GM23338 (cell line): ENCODE measurements around the gene ANKRD11. TPM values are rescaled to one million over a fixed set of nuclear protein-coding genes. Genes with fewer than 3 reads are reported as not detected.

Experiments
- ATAC-seq: fragments of 200-7000 bp; cut with Tn5 transposase; 3 replicates; pipeline ENCODE4 v1.9.1; 2020
- DNase-seq: peaks from one replicate; pipeline ENCODE4 v3.0.0-alpha.2; 2015; ENCODE audit warnings: low spot score
- H2AFZ ChIP-seq: fragments of 200-600 bp; sonication (generic); 2 replicates; pipeline ENCODE4 v1.8.0; 2016; ENCODE audit warnings: antibody characterized with exemption, mild to moderate bottlenecking, moderate library complexity
- H3F3A ChIP-seq: fragments of 200-600 bp; sonication (generic); replicated peaks from 2 replicates; pipeline ENCODE4 v1.8.0; 2017; ENCODE audit warnings: antibody characterized with exemption, mixed run types, low read depth
- H3K27ac ChIP-seq: fragments of 200-600 bp; sonication (generic); 2 replicates; pipeline ENCODE4 v1.6.1; 2016; ENCODE audit warnings: low read depth
- H3K27me3 ChIP-seq: fragments of 200-600 bp; sonication (generic); 2 replicates; pipeline ENCODE4 v1.8.0; 2016; ENCODE audit warnings: mild to moderate bottlenecking, mixed run types, moderate library complexity; ENCODE audit not compliant: insufficient read depth
- H3K36me3 ChIP-seq: fragments of 200-600 bp; sonication (generic); 2 replicates; pipeline ENCODE4 v1.8.0; 2016; ENCODE audit warnings: mild to moderate bottlenecking; ENCODE audit not compliant: insufficient read depth
- H3K4me1 ChIP-seq: fragments of 200-600 bp; sonication (generic); 2 replicates; pipeline ENCODE4 v1.8.0; 2016; ENCODE audit warnings: mild to moderate bottlenecking, moderate library complexity; ENCODE audit not compliant: insufficient read depth
- H3K4me2 ChIP-seq: fragments of 200-600 bp; sonication (generic); 2 replicates; pipeline ENCODE4 v1.7.1; 2017; ENCODE audit warnings: mixed run types
- H3K4me3 ChIP-seq: fragments of 200-600 bp; sonication (generic); 2 replicates; pipeline ENCODE4 v1.6.1; 2016; ENCODE audit warnings: mixed run types
- H3K79me2 ChIP-seq: fragments of 200-600 bp; sonication (generic); replicated peaks from 2 replicates; pipeline ENCODE4 v1.8.0; 2017; ENCODE audit warnings: mild to moderate bottlenecking; ENCODE audit not compliant: insufficient read depth
- H3K9me2 ChIP-seq: fragments of 200-600 bp; sonication (generic); 2 replicates; pipeline ENCODE4 v1.8.0; 2017; ENCODE audit not compliant: insufficient read depth
- H4K20me1 ChIP-seq: fragments of 200-600 bp; sonication (generic); replicated peaks from 2 replicates; pipeline ENCODE4 v1.8.0; 2017; ENCODE audit warnings: mild to moderate bottlenecking; ENCODE audit not compliant: insufficient read depth
- H3K27ac Mint-ChIP-seq: 2 replicates; pipeline ENCODE4 v1.8.0; 2020; ENCODE audit warnings: inconsistent platforms, mild to moderate bottlenecking, moderate library complexity, mixed read lengths
- H3K27me3 Mint-ChIP-seq: 3 replicates; pipeline ENCODE4 v1.8.0; 2022; ENCODE audit warnings: low read depth, mild to moderate bottlenecking, moderate library complexity, mixed read lengths, inconsistent platforms; ENCODE audit not compliant: insufficient read depth, poor library complexity
- H3K36me3 Mint-ChIP-seq: 3 replicates; pipeline ENCODE4 v1.8.0; 2021; ENCODE audit warnings: low read depth, mild to moderate bottlenecking, inconsistent platforms, moderate library complexity, mixed read lengths
- H3K4me1 Mint-ChIP-seq: 3 replicates; pipeline ENCODE4 v1.8.0; 2020; ENCODE audit warnings: mild to moderate bottlenecking, inconsistent platforms, mixed read lengths
- H3K4me3 Mint-ChIP-seq: 3 replicates; pipeline ENCODE4 v1.8.0; 2021; ENCODE audit warnings: moderate library complexity, mild to moderate bottlenecking, inconsistent platforms, mixed read lengths
- H3K9me3 Mint-ChIP-seq: 3 replicates; pipeline ENCODE4 v1.8.0; 2020; ENCODE audit warnings: moderate library complexity, mild to moderate bottlenecking, inconsistent platforms, mixed read lengths
- CTCF ChIP-seq, 2 experiments: fragments of 200-600 bp in 1 of 2; sonication (generic) in 1 of 2; conservative IDR thresholded peaks; 2 replicates each; pipeline versions ENCODE4 v1.5.1 to v1.6.1; 2016 to 2017; ENCODE audit warnings: antibody characterized with exemption in 2 of 2, low read depth in 2 of 2, mild to moderate bottlenecking in 2 of 2, moderate library complexity in 1 of 2
- ZNF462 ChIP-seq: fragments of 250-450 bp; sonication (Bioruptor Pico); IDR thresholded peaks from 2 replicates; pipeline ENCODE4 v1.5.0; 2020; ENCODE audit warnings: mild to moderate bottlenecking, moderate library complexity
- polyA plus RNA-seq: library from polyadenylated mRNA; unstranded; fragments of >200 nt; fragmentation: Nextera tagmentation; extraction: Ambion mirVana; gene quantifications from 2 replicates; pipeline ENCODE4 v1.2.1, GENCODE V29; 2016
- total RNA-seq: library from RNA; depleted of rRNA; stranded (reverse); fragments of >200 nt; shearing (Covaris generic); gene quantifications from 2 replicates; pipeline ENCODE4 v1.2.3, GENCODE V29; 2014

Gene ANKRD11
- total and polyA plus RNA-seq, 2 experiments from 2014 or later, result 130 to 159 TPM

- Mint-ChIP-seq H3K36me3 (peaks cover 25% of the 10 kb centered on the region), H3K9me3 (no peaks in the 10 kb centered on the region; the same call in none of the 3 replicates), H3K4me1 (peaks cover 86% of the 10 kb centered on the region), H3K4me3 (no peak overlapping the region; the same call in 2 of the 3 replicates), H3K27me3 (peaks cover 51% of the 10 kb centered on the region), H3K27ac (peak overlapping the region; percentile 93)
- H3K4me3 ChIP-seq, result peak overlapping the region; percentile 13; the same call in 1 of the 2 replicates
- peaks cover 44% of the 10 kb centered on the region for H4K20me1 ChIP-seq
- H3K27me3 ChIP-seq, result no peaks in the 10 kb centered on the region
- H3K79me2 ChIP-seq, result peaks cover 74% of the 10 kb centered on the region
- peak; percentile 20 for ATAC-seq
- no peaks in the 10 kb centered on the region for H3K9me2 ChIP-seq
- peaks cover 62% of the 10 kb centered on the region for H3K4me1 ChIP-seq
- peak overlapping the region; percentile 81 for H3K4me2 ChIP-seq
- peak overlapping the region; percentile 100 for H3K27ac ChIP-seq
- DNase-seq, result peak; percentile 95
- peaks cover 42% of the 10 kb centered on the region for H3F3A ChIP-seq
- H2AFZ ChIP-seq, result no peak overlapping the region
- 0 out of 2 replicates have a peak, but pooled peaks cover 6% of the 10 kb centered on the region for H3K36me3 ChIP-seq
- TF ChIP-seq ZNF462 (CRISPR knock-in tag) (no peak), CTCF (conservative IDR thresholded peaks at IDR 0.05; ENCODE audit: low read depth in 2 of 2) (peak; percentile 33 to 42)
Observed at GRCh38 chr16:89293276-89294143, 196.9 kb downstream of the ANKRD11 start.
